NCI-H82 (cell line): ENCODE results near the gene NCAPD2.
"Not testable (repeated sequence)": the region's sequence is repeated elsewhere in the genome, so short reads cannot be mapped to it uniquely, and the experiment has no call there.

Experiments used
- DNase-seq: peaks from one replicate; lab custom pipeline; 2025; lab: John Stamatoyannopoulos, UW

The NCAPD2 gene

DNA sequence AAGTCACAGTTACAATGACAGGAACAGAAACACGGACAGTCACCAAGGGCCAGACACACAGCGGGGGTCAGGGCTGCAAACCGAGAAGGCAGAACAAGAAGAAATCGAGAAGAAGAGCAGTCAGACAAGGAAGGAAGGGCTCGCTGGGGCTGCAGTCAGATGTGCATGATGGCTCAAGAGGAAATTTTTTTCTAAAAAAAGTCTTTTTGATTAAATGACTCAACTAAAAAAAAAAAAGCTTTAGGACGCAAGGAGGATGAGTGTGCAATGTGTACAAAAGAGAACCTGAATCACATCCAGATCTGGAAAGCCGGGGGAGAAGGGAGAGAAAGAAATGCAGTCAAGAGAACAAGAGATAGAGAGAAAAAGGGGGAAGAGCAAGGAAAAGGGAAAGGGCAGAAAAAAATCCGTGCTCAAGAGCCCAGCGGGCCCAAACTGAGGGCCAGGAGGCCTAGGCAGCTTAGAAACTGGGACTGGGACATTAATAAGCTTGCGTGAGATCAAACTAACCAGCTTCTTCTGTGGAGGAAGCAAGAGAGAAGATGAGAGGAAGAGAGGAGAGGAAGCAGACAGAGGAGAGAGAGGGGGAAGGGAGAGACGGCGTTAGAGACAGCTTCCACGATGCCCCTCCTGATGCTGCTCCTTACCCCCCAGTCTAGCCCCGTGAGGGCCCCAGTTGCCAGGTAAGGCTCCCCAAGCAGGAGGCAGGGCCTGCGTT is 55.2 kb downstream of the NCAPD2 start:
- no peak for DNase-seq

DNA sequence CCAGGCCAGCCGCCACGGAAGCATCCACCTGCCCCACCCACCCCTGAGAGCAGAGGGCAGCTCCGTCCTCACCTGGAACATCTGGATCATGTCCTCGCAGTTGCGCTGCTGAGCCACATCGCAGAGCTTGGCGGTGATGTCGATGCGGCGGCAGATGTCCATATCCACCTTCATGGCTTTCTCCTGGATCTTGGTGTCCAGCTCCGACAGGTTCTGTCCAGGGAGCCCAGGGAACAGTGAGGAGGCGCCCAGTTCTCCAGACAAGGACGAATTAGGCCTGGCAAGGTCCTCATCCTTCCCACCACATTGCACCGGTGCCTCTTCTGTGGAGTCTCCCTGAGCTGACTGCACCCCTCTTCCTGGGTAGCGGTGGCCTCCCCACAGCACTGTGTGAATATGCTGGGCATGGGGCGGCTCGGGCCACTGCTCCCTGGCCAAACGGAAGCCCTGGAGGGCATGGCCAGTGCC is 55.8 kb downstream of the NCAPD2 start:
- no peak for DNase-seq

DNA sequence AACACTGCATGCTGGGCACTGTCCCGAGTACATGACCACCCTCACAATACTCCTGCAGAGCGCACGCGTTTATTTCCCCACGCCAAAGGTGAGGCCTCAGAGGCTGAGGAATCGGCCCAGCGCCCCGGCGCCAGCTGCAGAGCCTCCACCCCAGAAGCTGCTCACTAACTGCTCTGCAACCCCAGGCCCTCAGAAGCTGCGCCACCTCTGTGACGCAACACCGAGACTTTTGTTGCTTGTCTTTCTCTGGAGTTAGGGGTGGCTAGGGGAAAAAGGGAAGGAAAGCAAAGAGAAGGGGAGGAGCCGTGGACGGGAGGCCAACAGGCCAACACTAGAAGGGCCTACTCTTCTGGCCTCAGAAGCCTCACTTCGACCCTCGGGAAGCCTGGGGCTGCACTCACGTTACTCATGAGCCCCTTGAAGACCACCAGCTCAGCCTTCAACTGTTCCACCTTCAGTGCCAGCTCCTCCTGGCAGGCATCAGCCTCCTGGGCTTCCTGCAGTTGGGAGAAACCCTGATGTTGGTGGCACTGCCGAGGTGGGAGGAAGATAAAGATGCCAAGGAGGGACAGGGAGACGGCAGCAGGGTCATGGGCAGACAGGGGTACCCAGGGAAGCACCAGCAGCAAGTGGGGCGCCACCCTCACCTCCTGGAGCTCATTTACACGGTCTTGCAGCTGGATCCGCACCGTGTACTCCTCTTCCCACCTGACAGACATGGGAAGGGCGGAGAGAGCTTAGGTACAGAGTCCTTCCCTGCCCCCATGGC is 56.6 kb downstream of the NCAPD2 start:
- DNase-seq, result no peak

DNA sequence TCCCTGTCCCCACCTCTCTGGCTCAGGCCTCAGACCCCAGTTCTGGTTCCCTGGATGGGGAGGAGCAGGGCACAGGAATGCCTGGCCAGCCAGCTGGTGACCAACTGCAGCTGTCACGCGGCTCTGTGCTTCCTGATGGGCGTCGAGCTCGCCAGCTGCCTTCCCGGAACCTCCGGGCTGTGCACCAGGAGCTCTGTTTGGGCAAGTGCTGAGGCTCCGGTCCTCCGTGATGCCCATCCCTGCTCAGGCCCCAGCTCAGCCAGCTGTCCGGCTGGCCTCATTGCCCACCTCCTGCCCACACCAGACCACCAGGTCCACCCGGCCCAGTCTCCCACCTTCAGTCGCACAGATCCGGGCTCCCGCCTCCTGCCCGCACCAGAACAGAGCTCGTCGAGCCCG is 57.2 kb downstream of the NCAPD2 start:
- DNase-seq, result no peak

DNA sequence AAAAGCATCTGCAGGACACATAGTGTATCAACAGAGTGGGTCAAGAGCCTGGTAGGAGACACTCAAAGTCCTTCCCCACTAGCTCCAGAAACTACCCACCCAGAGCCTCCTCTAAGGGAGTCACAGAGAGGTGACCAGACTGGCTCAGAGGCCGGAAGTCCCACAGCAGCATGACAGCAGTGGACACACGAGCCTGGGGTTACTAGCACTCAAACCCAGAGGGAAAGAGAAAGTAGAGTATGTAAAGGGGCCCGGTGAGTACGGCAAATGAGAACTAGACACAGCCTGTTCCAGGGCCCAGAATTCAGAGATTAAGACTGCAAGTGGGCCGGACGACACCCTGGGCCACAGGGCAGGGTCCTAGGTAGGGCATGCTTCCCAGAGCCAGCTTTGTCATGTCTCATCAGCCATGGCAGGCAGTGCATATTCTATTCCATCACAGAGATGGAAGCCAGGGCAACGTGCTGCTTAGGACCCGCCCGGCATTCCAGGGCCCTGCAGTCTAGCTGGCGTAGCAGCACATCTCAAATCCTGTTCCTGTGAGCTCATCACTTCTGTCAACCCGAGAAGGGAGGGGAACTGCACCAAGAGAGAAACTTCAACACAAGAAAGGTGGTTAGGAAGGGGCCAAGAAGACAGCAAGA is 57.7 kb downstream of the NCAPD2 start:
- no peak for DNase-seq

DNA sequence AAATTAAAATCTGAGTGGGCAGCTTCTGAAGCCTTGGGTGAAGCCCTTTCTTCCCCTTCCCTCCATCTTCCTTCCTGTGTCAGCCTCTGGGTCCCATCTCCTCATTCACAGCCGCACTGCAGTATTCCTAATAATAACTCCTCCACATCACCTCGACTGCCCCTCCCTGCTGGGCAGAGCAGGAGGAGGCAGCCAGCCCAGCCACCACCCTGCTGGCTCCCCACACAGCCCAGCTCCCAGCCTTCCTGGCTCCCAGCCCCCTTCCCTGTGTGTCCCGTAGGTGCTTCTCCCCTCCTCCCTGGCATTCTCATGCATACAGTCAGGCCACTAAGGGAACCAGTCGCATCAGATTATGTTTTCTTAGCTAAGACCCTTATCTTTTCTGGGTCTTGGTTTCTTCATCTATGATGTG is 58.2 kb downstream of the NCAPD2 start:
- DNase-seq, result no peak

DNA sequence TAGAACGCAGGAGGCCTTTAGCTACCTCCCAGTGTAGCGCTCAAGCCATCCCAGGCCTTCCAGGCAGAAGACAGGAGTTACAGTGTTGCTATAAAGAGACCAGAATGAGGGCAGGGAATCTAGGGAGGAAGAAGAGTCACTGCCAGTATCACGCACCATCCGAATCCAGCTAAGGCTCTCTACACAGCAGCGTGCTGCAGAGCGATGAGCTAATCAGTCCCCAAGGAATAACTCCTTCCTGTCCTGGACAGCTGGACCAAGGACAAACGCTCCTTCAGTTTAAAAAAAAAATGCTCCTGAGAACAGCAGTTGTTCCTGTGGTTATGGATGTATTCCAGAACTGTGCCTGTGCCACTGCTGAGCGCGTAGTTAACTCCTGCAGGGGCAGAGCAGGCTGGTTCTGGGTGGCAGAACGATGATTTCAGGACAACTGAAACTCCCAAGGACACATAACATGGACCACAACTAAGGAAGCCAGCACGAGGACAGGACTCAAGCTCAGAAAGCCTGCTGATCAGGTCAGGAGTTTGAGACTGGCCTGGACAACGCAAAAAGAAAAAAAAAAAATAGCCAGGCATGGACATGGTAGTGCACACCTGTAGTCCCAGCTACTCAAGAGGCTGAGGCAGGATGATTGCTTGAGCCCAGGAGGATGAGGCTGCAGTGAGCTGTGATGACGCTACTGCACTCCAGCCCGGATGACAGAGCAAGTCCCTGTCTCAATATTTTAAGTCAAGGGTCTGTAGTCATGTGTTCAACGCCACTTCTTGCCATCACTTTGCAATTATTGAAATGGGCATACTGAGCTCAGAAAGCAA is 59.4 kb downstream of the NCAPD2 start:
- peak; percentile 66 for DNase-seq

DNA sequence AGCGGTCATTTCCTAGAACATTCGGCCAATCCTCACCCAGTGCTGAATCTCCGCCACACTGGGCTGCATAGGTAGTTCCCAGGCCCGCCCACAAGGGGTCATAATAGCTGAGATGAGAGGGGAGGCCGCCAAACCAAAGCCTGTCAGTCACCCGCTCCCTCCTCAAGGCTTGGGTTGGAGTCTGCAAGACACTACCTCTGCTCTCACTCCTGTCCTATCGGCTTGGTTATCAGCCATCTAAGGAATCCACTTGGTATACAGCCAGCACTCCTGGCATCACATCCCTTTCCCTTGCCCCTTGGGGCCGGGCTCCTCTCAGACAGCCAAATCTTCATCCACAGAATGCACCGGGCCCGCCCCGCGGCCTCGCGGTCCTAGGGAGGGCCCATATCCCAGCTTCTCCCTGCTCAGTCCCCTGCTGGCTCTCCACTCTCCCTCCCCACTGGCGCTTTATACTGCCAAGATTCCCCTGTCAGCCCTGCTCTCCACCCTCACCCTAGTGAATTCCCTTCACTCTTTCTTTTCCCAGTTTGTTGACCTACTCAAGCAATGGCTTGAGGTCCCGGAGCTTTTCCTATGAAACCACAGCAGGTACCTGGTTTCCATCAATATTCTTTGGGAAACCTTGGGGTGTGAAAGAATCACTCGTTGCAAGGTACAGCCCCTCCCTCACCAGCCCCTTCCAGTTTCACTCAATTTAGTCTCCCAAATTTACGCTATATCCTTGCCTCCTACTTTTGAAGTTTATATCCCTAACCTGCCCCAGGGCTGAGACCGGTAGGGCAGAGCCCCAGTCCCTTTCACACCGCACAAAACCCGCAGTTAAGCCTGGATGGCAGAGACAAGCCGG is 60.5 kb downstream of the NCAPD2 start:
- peak; percentile 93 for DNase-seq

DNA sequence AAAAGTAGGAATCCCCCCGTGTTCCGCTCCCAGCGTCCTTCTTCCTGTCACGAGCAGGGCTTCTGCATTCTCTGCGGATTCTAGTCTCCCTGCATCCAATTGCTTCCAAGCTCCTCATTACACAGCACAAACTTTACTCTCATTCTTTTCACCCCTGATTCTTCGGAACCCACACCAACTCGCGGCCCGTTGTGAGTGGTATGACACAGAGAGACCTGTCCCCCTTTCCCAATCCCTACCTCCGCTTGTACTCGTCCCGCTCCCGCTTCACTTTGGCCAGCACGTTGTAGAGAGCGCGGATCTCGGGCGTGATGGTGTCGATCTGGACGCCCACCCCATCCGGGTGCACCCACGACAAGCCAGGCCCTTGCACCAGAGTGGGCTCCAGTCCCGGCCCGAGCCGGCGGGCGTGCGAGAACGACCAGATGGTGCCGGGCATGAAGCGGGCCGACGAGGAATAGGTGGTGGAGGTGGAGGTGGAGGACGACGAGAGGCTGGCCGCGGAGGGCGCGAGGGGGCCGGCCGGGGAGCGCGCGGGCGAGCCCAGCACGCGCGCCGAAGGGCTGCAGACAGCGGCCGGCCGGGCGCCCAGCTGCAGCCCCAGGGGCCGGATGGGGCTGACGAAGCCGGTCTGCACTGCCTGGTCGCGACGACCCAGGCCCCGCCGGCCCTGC is 61.3 kb downstream of the NCAPD2 start:
- DNase-seq, result no peak

DNA sequence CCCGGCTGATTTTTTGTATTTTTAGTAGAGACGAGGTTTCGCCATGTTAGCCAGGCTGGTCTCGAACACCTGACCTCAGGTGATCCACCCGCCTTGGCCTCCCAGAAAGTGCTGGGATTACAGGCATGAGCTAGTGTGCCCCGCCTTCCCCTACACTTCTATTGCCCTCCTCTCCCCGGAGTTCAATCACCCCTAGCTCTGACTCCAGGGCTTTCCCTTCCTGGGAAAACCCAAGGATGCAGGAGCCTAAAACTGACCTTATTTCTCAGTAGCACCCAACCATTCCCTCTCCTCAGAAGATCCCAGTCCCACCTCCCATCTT is 62.6 kb downstream of the NCAPD2 start:
- DNase-seq, result not testable (repeated sequence)

DNA sequence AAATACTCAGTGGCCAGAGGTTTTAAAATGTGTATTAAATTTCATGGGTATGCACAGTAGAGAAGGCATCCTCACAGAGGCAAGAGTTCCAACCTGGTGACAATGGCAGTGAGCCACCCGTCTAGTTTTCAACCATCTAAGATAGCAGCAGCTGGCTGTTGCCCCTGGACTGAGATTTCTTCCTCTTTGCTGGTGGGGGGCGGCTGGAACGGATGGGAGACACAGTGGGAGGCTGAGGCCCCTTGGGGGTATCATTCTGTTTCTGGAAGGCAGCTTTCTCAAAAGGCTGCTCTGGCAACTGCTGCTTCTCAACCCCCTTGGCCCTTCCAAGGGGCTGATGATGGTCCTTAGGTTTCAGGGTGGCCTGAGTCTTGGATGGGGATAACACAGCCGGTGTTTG is 63.0 kb downstream of the NCAPD2 start:
- DNase-seq, result no peak

DNA sequence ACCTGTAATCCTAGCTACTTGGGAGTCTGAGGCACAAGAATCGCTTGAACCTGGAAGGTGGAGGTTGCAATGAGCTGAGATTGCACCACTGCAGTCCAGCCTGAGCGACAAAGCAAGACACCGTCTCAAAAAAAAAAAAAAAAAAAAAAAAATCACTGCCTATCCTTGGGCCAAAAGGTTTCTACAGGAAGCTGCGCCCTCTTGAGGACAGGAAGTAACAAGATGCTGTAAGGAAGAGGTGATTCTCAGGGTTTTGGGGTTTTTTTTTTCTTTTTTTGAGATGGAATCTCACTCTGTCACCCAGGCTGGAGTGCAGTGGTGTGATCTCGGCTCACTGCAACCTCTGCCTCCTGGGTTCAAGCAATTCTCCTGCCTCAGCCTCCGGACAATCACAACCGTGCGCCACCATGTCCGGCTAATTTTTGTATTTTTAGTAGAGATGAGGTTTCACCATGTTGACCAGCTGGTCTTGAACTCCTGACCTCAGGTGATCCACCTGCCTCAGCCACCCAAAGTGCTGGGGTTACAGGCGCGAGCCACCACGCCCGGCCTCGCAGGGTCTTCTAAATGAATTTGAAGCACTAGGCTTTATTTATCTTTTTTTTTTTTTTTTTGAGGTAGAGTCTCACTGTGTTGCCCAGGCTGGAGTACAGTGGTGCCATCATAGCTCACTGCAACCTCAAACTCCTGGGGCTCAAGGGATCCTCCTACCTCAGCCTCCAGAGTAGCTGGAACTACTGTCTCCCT is 64.3 kb downstream of the NCAPD2 start:
- peak; percentile 42 for DNase-seq

DNA sequence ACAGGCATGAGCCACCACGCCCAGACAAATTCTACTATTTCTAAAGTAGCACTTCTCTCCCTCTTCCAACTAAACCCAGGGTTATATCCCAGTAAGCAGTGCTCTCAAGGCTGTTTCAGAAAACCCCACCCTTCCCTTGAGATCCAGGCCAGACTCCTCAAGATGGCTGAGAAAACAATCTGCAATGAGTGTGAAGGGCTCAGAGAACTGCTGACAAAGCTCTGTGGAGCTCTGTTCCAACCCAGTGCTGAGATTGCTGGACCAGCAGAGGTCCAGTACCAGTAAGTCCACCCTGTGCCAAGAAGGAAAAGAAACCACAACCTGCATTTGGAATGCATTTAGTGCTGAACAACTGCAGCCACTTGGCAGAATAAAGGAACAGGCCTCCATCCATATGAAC is 65.6 kb downstream of the NCAPD2 start:
- DNase-seq, result no peak

DNA sequence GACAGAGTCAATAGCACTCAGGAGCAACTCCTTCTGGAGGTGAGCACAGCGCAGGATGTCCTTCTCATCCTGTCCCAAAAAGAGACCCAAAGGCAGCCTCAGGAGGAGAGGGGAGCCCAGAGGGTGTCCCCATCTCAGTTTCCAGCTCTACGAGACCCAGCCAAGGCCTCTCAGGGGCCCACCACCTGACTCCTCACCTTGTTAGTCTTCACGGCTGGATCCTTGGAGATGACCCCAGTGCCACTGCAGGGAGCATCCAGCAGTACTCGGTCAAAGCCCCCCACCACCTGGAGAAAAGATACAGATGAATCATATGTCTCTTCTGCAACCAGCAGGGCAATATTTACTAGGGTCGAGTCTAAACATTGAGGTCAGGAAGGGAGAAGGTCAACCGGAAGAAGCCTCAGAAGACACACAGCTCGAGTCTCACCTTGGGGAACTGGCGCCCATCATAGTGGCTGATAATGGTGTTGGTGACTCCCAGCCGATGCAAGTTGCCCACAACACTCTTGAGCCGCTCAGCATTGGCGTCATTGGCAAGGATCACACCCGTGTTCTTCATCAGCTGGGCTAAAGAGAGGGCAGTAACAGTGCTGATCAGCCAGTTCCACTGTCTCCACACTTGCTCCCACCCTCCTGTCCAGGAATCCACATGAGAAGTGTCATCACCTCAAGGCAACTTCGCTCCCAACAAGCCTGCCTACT is 66.8 kb downstream of the NCAPD2 start:
- no peak for DNase-seq

DNA sequence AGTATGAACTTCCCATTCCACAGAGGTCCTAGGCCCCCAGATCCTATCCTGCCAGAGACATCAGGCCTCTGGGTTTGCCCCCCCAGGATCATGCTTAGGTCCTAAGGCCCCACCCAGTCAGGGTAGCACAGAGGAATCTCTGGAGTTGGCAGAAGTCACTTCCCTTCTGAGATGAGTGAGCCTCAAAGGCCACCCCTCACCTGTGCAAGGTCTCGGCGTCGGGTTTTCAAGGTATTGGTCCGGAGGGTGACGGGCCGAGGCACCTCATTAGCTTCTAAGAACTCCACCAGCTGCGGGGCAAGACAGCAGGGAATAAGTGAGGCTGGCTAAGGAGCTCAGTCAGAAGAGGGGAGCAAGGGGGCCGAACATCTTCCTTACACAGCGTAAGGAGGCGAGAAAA is 69.0 kb downstream of the NCAPD2 start:
- DNase-seq, result no peak

DNA sequence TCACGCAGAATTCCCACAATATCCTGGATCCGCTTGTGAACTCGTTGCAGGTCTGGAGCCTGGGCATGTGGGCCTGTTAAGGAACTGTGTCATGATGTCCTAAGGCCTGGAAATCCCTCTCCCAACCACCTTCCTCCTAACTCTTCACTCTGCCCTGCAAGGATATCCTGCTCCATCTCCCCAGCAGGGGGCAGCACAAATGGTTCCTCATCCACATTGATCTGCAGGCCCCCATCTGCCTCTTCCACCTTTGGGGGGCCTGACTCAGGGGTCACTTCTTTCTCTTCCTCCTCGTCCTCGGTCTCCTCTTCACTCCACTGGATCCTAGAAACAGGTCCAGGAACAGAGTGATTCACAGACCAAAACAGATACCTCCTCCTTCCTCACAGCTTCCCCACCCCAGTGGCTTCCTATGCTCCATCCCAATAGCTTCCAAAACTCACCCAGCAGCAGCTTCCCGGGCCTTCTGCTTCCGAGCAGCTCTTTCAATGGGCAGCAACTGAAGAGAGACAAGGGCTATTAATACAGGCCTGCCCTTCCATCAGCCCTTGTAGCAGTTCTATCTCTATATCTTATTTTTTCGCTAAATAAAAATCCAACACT is 69.6 kb downstream of the NCAPD2 start:
- peak; percentile 82 for DNase-seq

DNA sequence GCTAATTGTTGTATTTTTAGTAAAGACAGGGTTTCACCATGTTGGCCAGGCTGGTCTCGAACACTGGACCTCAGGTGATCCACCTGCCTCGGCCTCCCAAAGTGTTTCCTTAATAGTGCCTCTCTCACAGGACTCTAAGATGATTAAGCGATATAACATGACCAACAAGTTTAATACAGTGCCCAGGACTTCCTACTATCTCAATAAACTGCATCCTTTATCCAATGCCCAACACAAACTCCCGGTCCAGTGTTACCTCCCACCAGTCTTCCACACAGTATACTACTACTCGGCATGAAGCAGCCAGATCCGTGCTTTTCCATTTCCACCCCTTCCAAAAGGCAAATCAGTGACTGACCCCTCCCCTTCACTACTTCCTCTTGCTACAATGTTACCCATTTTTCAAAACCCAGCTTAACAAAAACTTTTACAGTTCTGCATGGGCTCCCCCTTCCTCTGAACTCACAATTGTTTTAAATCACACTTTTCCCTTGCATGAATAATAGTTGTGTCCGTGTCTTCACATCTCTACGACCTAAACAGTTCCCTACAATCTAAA is 73.3 kb downstream of the NCAPD2 start:
- DNase-seq, result no peak

DNA sequence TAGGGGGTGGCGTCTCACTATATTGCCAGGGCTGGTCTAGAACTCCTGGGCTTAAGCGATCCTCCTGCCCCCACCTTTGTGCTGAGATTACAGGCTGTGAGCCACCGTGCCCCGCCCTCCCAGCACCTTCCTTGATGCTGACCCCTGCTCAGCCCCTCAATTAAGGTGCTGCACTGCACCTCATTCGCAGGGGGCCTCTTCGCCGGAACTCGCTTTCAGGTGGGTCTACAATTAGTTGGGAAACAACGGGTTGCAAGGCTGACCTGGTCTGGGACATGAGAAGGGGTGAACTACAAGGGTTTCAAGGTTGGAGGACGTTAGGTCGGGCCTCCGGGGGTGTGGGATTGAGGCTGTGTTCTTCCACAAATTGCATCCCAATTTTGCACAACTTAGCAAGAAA is 75.4 kb downstream of the NCAPD2 start:
- DNase-seq, result peak; percentile 25

DNA sequence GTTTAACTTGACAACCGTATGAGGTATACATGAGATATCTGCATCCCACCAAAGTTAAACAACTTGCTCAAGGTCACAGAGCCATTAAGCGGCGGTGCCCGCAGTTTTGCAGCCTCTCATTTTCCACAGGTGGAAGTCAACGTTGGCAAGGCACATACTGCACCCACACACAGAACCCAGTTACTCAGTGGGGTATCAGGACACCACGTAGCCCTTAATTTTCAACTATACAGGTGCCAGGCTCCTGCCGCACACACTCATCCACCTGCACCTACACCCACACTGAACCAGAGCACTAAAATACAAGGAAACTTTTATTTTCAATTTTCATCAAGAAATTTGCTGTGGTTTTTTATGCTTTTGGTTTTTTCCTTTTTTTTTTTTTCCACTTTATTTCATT is 75.9 kb downstream of the NCAPD2 start:
- no peak for DNase-seq
